ENCODE measurements around the gene FBXO2. TPM values are rescaled to one million over a fixed set of nuclear protein-coding genes. Genes with fewer than 3 reads are reported as not detected.

The FBXO2 gene
- total RNA-seq, 4 donors from 2014 or later: 1.7 to 7.4 (median 2.8) TPM

- DNase-seq: no peak
- no peaks in the 10 kb centered on the region for H3K27me3 ChIP-seq
- H3K36me3 ChIP-seq: peaks cover 0 to 35% (median 0%) of the 10 kb centered on the region in 3 donors
- H3K4me1 ChIP-seq: no peaks in the 10 kb centered on the region
- no peaks in the 10 kb centered on the region for H3K9me3 ChIP-seq
- no peak for TF ChIP-seq CTCF (IDR thresholded peaks at IDR 0.05)
- TF ChIP-seq POLR2A (IDR thresholded peaks at IDR 0.05): no peak
- no peak overlapping the region for H3K4me3 ChIP-seq
- no peak overlapping the region for H3K27ac ChIP-seq
Measured at GRCh38 chr1:11673089-11673769, 19.0 kb upstream of the FBXO2 start.

GRCh38 chr1:11671544-11672286, 17.5 kb upstream of the FBXO2 start:
- Histone ChIP-seq H3K36me3 (peaks cover 0 to 35% (median 0%) of the 10 kb centered on the region in 3 donors), H3K27ac (peak overlapping the region in 2 of 4 donors; percentile 13 to 46)
- peak in 1 of 3 donors; percentile 73 for DNase-seq

DNA sequence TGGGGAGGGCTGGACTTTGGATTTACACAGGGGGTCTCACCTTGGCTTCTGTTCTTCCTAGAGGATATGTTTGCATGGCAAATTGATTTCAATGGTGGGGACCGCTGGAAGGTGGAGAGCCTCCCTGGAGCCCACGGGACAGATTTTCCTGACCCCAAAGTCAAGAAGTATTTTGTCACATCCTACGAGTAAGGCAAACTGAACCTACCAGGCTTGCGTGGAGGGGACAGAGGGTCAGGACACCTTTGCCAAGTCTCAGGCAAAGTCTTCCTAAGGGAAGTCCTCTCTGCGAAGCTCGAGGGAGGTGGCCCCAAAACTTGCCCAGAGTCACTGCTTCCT, 16.9 kb upstream of the FBXO2 start:
- Histone ChIP-seq H3K27me3 (no peaks in the 10 kb centered on the region), H3K4me3 (no peak overlapping the region), H3K4me1 (no peaks in the 10 kb centered on the region), H3K27ac (peak overlapping the region in 2 of 4 donors; percentile 13 to 46), H3K9me3 (no peaks in the 10 kb centered on the region), H3K36me3 (peaks cover 0 to 35% (median 0%) of the 10 kb centered on the region in 3 donors)
- no peak for TF ChIP-seq POLR2A (IDR thresholded peaks at IDR 0.05)
- no peak for TF ChIP-seq CTCF (IDR thresholded peaks at IDR 0.05)
- DNase-seq: no peak

More at GRCh38 chr1:11671544-11672286, 17.5 kb upstream of the FBXO2 start:
- Histone ChIP-seq H3K4me3 (no peak overlapping the region), H3K4me1 (no peaks in the 10 kb centered on the region), H3K27me3 (no peaks in the 10 kb centered on the region), H3K9me3 (no peaks in the 10 kb centered on the region)
- TF ChIP-seq POLR2A (IDR thresholded peaks at IDR 0.05) (no peak), CTCF (IDR thresholded peaks at IDR 0.05) (no peak)

- H3K4me1 ChIP-seq: no peaks in the 10 kb centered on the region
- no peak overlapping the region for H3K4me3 ChIP-seq
- peak overlapping the region in 2 of 4 donors; percentile 13 to 46 for H3K27ac ChIP-seq
- TF ChIP-seq POLR2A (IDR thresholded peaks at IDR 0.05) (no peak), CTCF (IDR thresholded peaks at IDR 0.05) (no peak)
- no peak for DNase-seq
- H3K27me3 ChIP-seq: no peaks in the 10 kb centered on the region
- peaks cover 0 to 35% (median 0%) of the 10 kb centered on the region in 3 donors for H3K36me3 ChIP-seq
- no peaks in the 10 kb centered on the region for H3K9me3 ChIP-seq
Measured at GRCh38 chr1:11670747-11671146, 16.5 kb upstream of the FBXO2 start.

DNA sequence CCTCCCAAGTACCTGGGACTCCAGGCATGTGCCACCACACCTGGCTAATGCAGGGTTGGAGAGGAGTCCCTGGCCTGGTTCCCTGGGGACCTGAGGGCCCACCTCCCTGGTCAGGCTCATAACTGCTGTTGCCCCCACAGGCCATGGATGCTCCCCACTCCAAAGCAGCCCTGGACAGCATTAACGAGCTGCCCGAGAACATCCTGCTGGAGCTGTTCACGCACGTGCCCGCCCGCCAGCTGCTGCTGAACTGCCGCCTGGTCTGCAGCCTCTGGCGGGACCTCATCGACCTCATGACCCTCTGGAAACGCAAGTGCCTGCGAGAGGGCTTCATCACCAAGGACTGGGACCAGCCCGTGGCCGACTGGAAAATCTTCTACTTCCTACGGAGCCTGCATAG, 14.3 kb upstream of the FBXO2 start:
- no peaks in the 10 kb centered on the region for H3K27me3 ChIP-seq
- H3K36me3 ChIP-seq: peaks cover 0 to 16% (median 0%) of the 10 kb centered on the region in 3 donors
- H3K9me3 ChIP-seq: no peaks in the 10 kb centered on the region
- H3K4me1 ChIP-seq: peaks cover 0 to 4% (median 0%) of the 10 kb centered on the region in 4 donors
- TF ChIP-seq POLR2A (IDR thresholded peaks at IDR 0.05) (no peak), CTCF (IDR thresholded peaks at IDR 0.05) (no peak)
- no peak for DNase-seq
- no peak overlapping the region for H3K27ac ChIP-seq
- no peak overlapping the region for H3K4me3 ChIP-seq

All from Peyer's patch (tissue), 4 donors.